Brain microvascular endothelial cell (primary cell): Measurements from ENCODE around the gene IQSEC1.

ENCODE experiments used
- DNase-seq: peaks from one replicate; pipeline ENCODE4 v3.0.0-alpha.2; 2020
- H3K27ac ChIP-seq: fragments of 250-450 bp; sonication (Bioruptor Pico); 2 replicates; pipeline ENCODE4 v1.5.1; 2020; ENCODE audit warnings: mild to moderate bottlenecking, moderate library complexity
- H3K27me3 ChIP-seq: fragments of 250-450 bp; sonication (Bioruptor Pico); replicated peaks from 2 replicates; pipeline ENCODE4 v1.5.1; 2020; ENCODE audit warnings: mild to moderate bottlenecking
- H3K36me3 ChIP-seq: fragments of 250-450 bp; sonication (Bioruptor Pico); replicated peaks from 2 replicates; pipeline ENCODE4 v1.5.1; 2020; ENCODE audit warnings: mild to moderate bottlenecking
- H3K4me3 ChIP-seq: 2 replicates; pipeline ENCODE4 v1.5.1; 2011; ENCODE audit warnings: low read depth, mild to moderate bottlenecking, control low read depth, low read length, moderate library complexity
- in situ Hi-C: cut with HindIII; loops from 2 replicates; pipeline ENCODE4 v1.10.0; 2017; ENCODE audit warnings: low sequenced_read_pairs, low pct_ligation_motif_present
- TF ChIP-seq, protein P1 (sequence below): IDR thresholded peaks from 2 replicates; pipeline ENCODE4 v1.5.1; 2011; ENCODE audit warnings: low read depth, mild to moderate bottlenecking, moderate library complexity, low read length, control low read depth, inconsistent platforms; ENCODE audit errors: missing control alignments

The IQSEC1 gene

DNA sequence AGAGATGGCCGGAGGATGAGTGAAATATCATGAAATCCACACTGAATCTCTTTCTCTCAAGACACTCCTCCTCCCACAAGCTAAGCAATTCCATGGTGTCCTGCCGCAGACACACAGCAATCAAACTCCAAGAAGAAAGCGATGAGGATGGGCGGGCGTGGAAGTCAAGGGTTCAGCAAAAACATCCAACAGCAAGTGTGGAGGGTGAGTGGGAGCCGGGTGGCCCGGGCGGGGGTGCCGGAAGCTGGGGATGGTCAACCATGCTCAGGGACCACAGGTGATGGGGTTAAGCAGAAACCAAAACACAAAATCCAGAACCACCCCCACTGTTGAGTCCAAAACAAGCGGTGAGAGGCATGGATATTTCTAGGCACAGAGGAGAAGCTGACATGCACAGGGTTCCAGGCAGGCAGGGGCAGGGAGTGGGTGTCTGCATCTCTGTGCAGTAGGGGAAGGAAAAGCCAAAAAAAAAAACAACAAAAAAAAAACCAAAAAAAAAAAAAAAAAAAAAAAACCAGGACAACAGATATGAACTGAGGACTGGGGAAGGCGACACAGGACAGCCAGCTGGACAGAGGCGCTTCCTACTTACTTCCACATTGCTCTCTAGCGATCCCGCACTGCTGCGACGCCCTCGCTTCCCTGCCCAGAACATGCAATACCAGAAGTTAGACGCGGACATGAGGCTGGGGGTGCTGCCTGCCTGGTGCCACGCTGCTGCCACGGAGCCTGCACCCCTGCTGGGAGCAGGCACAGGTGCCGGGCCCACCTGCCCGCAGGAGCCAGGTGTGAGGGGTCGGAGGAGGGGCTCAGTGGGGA, 170.8 kb downstream of the IQSEC1 start:
- Histone ChIP-seq H3K36me3 (peaks cover 9% of the 10 kb centered on the region), H3K27ac (no peak overlapping the region)

DNA sequence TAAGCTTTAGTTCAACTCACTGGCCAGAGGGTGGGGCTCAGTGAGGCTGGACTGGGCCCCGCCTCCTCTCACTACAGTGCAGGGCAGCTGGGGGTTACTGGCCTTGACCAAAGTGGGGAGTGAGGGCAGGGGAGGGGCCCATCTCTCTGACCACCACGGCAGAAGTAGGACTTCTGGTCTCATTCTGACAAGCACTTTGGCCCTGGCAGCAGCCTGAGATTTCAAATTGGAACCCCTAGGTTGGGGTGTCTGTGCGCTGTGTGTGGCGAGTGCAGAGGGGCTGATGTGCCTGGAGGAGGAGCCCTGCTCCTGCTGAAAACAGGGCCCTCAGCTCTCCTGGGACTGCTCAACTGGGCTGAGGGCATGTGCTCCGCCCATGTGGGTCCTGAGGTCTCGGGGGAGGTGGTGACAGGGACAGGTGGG, 171.6 kb downstream of the IQSEC1 start:
- in situ Hi-C loops, result no loop called here
- peaks cover 8% of the 10 kb centered on the region for H3K36me3 ChIP-seq
- no peak for DNase-seq
- H3K27me3 ChIP-seq, result no peaks in the 10 kb centered on the region
- H3K4me3 ChIP-seq, result no peak overlapping the region
- TF ChIP-seq, protein P1, sequence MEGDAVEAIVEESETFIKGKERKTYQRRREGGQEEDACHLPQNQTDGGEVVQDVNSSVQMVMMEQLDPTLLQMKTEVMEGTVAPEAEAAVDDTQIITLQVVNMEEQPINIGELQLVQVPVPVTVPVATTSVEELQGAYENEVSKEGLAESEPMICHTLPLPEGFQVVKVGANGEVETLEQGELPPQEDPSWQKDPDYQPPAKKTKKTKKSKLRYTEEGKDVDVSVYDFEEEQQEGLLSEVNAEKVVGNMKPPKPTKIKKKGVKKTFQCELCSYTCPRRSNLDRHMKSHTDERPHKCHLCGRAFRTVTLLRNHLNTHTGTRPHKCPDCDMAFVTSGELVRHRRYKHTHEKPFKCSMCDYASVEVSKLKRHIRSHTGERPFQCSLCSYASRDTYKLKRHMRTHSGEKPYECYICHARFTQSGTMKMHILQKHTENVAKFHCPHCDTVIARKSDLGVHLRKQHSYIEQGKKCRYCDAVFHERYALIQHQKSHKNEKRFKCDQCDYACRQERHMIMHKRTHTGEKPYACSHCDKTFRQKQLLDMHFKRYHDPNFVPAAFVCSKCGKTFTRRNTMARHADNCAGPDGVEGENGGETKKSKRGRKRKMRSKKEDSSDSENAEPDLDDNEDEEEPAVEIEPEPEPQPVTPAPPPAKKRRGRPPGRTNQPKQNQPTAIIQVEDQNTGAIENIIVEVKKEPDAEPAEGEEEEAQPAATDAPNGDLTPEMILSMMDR, result peak; percentile 27
- no peak overlapping the region for H3K27ac ChIP-seq

More for the DNA sequence above, 170.8 kb downstream of the IQSEC1 start:
- no peak overlapping the region for H3K4me3 ChIP-seq
- TF ChIP-seq, protein P1, result no peak
- H3K27me3 ChIP-seq, result no peaks in the 10 kb centered on the region
- in situ Hi-C loops, result no loop called here
- no peak for DNase-seq

DNA sequence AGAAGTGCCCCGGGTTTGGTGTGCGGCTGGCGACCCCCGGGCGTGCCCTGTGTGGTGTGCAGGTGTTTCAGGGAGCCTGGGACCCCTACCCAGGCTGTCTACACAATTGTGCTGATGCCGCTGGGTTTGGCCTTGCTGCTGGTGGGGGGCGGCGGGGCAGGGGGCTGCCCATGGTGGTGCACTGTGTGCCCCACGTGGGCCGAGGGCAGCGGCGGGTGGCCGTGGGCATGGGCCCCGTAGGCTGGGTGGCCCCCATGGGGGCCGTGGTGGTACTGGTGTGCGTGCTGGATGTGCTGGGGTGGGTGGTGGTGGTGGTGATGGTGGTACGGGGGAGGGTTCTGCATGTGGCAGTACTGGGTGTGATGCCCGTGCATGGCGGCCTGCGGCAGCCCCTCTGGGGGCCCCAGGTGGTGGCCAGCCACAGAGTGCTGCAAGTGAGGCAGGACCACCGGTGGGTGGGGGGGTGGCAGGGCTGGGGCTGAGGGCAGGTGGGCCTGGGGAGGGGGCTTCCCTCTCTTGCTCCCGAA, 172.3 kb downstream of the IQSEC1 start:
- DNase-seq, result no peak
- in situ Hi-C loops, result no loop called here
- Histone ChIP-seq H3K36me3 (peaks cover 8% of the 10 kb centered on the region), H3K27me3 (no peaks in the 10 kb centered on the region), H3K27ac (no peak overlapping the region), H3K4me3 (no peak overlapping the region)
- TF ChIP-seq, protein P1, result no peak

DNA sequence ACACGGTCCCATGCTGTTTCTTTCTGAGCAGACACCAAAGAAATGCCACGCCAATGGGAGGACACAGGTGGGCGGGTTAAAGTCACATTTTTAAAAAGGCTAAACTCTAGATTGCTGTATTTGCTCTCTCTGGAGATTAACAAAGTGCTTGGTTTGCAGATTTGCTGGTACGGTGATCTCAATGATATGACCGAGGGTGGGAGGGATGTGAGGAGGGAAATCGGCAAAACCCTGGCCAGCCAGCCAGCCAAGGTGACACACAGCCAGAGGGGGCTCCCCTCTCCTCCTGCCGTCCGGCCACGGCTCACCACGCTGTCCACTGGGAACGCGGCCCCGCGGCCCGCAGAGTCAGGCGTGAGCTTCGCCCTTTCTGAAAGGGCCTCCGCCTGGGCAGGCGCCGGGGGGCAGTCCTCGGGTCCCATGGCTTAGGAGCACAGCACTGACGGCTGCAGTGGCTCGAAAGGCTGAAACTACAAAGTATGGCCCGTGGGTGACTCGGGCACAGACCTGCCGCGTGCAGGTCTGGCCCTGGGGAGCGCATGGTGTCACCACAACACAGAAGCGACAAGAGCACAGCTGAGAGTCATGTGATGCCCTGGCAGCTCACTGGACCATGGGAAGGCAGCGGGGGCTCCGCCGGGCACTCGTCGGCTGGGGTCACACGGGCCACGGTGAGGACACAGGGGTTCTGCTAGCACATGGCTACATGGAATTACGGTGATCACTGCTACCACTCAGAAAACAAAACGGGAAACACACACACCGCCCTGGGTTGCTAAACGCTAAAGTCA, 174.1 kb downstream of the IQSEC1 start:
- H3K36me3 ChIP-seq, result peaks cover 4% of the 10 kb centered on the region
- in situ Hi-C loops, result no loop called here
- no peak overlapping the region for H3K27ac ChIP-seq
- H3K4me3 ChIP-seq, result no peak overlapping the region
- DNase-seq, result no peak
- H3K27me3 ChIP-seq, result no peaks in the 10 kb centered on the region
- TF ChIP-seq, protein P1, result no peak

DNA sequence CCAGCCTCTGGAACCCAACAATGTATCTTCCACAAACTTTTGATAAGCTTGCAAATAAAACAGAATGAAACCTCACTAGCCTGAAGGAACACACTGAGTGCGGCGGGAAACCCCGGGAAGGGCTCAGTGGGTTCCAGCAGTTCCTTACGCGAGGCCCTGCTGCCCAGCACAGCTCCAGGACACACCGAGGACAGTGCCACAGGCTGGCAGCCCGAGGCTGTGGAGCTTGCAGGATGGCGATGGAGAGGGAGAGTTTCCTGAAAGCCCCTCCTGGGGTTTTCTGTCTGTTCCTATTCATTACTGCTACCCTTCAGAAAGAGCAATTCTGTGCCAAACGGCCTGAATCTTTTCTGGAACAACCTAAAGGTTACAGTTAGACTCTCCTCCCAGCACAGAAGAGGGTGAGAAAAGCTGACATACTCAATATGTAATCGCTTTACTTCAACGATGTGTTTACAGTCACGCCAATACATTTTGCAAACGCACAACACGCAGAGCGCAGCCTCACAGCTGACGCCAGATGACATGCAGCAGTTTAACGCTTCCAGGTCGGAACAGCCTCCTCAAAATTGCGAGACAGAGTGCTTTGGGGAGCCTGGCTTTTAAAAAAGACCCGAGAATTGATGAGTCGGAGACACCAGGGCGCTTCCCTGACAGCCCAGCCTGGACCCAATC, 174.8 kb downstream of the IQSEC1 start:
- DNase-seq, result no peak
- H3K27ac ChIP-seq, result no peak overlapping the region
- in situ Hi-C loops, result no loop called here
- H3K36me3 ChIP-seq, result peaks cover 4% of the 10 kb centered on the region
- TF ChIP-seq, protein P1, result no peak
- no peaks in the 10 kb centered on the region for H3K27me3 ChIP-seq
- H3K4me3 ChIP-seq, result no peak overlapping the region
